Renal cortex interstitium (tissue), 11 donors: ENCODE data around the gene ZDBF2. TPM values are rescaled to one million over a fixed set of nuclear protein-coding genes. Genes with fewer than 3 reads are reported as not detected.
"Not testable (repeated sequence)": the region's sequence is repeated elsewhere in the genome, so short reads cannot be mapped to it uniquely, and the experiment has no call there.

Experiments
- DNase-seq, 11 donors: peaks; one replicate each; pipeline ENCODE4 v3.0.0-alpha.2; 2013; ENCODE audit warnings: low read depth in 9 of 11, low spot score in 4 of 11; ENCODE audit errors: extremely low read depth in 1 of 11
- polyA plus RNA-seq, 3 donors: library from polyadenylated mRNA; unstranded; fragments of 120-200 nt; gene quantifications; one replicate each; pipeline ENCODE4 v1.2.1, GENCODE V29; 2013; ENCODE audit not compliant: insufficient read length in 3 of 3

The ZDBF2 gene
- polyA plus RNA-seq, 3 donors: 8.7 to 17.3 (median 11.7) TPM

- DNase-seq: no peak
These were observed 17.7 kb upstream of the ZDBF2 start for GRCh38 chr2:206256706-206257205.

DNA sequence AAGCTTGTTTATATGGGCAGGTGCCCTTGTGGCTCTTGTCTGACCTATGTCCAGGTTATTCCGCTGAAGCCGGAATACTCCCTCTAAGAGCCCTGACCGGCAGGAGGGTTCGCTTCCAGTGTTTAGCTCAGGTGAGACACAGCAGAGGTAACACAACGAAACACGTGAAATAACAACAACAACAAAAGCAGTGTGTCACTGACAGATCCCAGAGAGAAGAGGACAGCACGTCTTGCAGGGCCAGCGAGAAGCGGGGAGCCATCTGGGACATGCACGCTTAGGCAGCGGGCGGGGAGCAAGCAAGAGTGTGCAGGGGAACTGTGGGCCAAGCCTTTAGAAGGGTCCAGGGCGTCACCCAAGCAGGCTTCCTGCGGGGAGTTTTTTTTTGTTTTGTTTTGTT, 17.1 kb upstream of the ZDBF2 start:
- DNase-seq: no peak

DNA sequence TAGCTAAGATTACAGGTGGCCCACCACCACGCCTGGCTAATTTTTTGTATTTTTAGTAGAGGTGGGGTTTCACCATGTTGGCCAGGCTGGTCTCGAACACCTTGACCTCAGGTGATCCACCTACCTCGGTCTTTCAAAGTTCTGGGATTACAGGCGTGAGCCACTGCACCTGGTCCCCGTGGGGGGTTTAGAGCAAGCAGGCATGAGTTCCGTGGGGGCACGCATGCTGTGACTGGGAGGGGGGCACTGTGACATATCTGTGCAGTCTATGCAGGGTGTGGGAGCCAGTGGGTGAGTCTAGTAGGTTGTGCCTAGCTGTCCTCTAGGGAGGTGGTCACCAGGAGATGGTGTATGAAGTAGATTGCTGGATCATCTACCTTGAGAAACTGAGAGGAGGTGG, 16.6 kb upstream of the ZDBF2 start:
- DNase-seq: no peak

GRCh38 chr2:206258615-206259014, 15.8 kb upstream of the ZDBF2 start:
- not testable (repeated sequence) for DNase-seq

DNA sequence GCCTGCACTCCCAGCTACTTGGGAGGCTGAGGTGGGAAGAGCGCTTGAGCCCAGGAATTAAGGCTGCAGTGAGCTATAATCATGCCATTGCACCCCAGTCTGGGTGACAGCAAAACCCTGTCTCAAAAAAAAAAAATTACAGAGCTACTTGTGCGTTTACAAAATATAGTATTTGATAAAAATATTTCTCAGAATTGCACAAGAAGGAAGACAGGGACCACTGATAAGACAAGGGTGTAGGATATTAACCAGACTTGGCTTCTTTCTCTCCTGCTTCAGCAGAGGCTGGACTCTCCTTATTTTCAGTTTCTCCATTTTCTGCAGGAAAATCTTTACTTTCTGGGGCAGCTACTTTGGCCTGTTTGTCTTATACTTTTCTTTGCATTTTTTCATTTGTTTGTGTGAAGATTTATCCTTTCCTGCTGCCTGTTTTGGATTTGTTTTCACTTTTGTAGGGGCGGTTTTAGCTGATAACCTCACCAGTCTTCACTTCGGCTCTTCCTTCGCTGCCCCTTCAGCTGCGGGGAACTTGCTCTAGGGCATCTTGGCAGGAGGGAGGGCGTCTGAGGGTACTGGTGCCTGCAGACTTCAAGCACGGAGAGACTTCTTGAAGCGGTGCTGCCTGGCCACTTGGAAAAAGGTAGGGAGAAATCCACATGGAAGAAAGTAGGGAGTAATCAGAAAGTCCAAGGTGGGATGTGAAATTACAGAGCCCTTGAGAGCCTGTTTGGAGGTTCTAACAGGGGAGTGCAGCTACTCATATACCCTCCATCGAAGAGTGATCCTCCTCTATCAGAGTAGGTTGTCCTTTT, 14.9 kb upstream of the ZDBF2 start:
- no peak for DNase-seq

DNA sequence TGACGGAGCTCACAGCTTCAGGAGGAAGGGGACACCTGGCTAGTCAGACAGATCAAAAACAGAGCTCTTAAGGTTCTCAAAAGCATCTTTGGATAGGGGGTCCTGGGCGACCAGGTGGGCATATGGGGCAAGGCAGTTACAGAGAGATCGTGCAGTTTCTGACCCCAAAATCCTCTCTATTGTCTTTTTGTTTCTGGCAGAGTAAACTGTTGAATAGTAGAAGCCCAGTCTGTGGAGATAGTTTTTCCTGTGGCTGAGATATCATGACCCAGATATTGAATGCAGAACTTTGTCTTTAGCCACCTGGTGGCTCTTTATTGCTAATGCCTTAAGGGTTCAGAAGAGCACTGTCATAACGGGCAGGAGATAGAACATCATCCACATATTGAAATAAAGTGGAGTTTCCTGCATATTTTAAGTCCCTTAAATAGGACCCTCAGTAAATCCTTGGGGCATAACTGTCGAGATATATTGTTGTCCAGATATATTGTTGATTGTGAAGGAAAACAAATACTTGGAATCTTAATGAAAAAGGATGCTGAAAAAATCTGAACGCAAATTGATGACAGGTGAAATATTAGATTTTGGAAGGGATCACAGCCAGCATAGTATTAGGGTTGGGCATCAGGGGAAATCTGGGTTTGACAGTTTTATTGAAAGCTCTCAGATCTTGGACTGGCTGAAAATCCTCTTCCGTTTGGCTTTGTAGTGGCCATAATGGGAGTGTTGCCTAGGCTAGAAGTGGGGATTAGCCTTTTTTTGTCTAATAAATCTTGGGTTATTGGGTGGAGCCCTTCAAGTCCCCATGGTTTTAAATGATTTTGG, 14.1 kb upstream of the ZDBF2 start:
- no peak for DNase-seq

DNA sequence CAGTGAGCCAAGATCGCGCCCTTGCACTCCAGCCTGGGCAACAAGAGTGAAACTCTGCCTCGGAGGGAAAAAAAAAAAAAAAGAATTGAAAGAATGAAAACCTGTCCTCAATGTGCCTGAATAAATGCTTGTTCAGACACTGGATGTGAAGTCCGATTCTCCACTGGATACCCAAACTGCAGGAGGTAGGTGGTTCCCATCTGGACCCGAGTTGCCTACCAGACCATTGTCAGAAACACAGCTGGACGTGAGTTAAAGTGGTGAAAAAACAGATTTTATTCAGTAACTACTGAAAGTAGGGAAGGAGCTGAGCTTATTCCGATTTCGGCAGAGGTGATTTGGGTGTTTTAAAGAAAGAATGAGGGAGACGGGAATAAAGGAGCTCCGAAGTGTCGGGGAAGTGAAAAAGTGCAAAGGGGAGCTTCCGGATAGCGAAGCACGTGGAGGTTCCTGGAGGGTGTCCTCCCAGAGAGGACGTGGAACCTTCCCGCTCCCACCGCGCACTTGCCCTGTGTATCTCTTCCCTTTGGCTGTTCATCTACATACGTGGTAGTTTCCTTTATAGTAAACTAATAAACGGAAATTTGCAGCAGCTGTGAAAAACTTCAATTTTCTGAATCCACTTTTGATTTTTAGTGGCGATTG, 10.4 kb upstream of the ZDBF2 start:
- no peak for DNase-seq

DNA sequence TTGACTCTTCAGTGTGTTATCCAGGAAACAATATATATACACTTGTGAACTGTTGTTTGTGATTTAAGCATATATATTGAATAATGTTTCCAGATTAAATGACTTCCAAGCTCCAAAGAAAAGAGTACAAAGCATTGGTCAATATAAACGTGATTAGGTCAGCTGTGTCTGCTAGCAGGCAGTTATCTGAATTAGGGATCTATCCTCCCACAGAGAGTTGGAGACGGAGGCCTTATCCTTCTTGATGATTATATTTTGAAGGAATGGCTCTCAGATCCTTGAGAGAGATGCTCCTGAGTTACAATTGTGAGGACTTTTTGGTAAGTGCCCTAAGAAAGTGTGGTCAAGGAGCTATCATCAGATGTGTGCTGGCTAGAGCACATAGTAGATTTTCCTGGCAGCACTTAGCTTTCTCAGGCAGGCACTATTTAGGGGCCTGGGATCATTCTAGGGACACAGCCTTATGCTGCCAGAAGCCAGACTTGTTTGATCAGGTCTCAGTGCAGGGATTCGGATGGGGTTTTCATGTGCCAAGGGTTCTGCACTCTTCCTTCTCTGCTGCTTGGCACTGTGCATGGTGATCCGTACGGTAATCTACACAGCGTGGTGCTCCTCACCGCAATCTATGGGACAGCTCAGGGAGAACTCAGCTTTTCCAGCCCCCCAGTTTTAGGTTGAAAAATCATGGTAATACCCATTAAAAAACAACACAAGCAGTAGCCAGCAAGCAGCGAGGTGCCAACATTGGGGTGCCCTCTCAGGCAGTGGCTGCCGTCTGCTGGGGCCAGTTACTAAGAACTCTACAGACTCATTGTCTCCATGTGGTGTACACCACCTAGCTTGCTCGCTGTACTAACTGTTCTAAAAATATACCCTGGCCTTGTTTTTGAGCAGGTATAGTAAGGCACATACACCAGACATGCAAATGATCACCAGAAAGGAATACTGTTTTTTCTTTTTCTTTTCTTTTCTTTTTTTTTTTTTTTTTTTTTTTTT, 8.0 kb upstream of the ZDBF2 start:
- DNase-seq: no peak

GRCh38 chr2:206267567-206267966, 6.9 kb upstream of the ZDBF2 start:
- DNase-seq: no peak

DNA sequence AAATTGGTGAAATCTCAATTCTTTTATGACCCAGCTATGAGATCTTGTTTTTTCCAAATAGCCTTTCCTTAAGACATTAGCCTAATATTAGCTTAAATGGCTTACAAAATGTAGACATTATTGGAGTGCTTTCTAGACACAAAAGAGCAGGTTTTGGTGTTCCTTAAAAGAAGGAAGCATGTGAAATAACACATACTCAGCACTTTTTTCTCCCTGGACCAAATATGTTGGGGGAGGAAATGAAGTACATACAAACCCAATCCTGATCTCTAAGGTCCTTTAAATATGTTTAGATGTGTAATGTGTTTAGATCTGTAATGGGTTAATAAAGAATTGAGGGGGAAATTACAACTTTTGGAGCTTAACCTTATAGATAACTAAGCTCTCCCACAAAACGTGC, 3.4 kb upstream of the ZDBF2 start:
- DNase-seq: no peak

DNA sequence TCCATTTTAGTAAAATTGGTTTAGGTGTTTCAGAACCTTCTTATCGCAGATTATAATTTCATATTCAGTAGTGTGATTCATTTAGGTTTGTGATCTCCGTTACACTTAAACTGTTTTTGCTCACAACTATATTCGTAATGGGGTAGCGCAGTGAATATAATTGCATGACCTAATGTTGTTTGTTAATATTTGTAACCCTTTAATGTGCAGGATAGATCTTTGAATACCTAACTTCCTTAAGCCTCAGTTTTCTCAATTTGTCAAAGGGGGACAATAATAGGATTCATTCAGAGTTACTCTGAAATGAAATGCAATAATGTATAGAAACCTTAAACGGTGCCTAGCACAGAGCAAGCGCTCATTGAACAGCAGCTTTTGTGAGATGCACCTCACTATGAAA, 558 bp upstream of the ZDBF2 start:
- no peak for DNase-seq

DNA sequence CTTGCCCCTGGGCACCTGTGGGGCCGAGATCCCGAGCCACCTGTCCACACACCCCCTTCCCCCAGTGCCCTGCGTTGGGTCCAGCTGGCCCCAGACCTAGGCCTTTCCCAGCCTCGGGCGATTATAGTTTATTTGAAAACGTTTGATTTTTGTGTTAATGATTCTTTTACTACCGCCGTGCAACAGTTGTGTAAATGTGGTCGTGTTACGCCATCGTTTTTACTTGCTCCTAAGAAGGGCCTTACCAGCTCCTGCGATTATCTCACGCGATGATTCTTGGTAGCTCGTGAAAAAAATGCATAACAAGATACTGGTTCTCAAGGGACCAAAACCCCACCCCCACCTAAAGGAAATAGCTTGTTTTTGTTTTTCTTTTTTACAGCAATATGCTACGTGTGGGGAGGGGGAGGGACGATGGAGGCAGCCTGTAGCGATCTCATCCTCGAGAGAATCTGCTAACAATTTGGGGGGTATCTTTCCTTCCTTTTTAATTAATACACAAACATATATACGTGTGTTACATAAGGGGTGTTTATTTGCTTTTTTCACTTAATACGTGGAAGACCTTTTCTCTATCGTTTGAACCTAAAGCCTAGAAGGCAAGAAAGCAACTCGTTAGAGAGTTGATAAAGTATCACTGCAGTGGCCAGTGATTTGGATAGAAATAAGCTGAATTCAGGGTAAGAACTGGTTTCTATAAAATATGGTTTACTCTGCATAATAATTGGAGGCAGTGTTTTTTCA, 1.0 kb downstream of the ZDBF2 start:
- DNase-seq: peak in 4 of 11 donors; percentile 27 to 45 (median 30)

DNA sequence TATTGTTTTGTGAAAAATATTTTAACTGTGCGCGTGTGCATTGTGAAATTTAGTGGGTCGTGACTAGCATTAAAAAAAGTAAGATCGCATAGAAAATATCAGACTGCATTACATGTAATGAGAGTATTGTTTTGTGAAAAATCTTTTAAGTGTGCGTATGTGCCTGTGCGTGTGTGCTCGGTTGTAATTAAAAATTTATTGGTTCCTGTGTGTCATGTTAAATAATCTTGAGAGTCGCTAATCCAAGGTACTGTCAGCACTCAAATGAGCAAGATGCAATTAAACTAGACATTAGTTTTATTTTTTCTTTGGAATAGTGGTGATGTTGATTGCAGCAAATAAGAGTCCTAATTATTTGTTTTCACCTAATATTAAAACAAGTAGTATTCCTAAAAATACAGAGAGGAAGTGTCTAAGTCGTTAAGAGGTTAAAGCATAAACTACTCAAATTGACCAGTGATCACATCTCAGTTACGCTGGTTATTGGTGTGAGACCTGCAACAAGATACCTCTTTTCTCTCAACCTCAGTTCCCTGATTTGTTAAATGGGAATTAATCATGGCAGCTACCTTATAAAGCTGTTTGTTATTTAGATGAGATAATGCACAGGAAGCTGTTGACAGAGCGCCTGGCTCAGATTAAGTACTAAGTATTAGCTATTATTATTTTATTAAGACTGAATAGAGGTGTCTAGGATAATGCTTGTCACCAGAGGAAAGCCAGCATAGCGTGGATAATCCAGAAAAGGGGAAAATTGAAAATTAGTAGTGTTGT, 1.9 kb downstream of the ZDBF2 start:
- no peak for DNase-seq

DNA sequence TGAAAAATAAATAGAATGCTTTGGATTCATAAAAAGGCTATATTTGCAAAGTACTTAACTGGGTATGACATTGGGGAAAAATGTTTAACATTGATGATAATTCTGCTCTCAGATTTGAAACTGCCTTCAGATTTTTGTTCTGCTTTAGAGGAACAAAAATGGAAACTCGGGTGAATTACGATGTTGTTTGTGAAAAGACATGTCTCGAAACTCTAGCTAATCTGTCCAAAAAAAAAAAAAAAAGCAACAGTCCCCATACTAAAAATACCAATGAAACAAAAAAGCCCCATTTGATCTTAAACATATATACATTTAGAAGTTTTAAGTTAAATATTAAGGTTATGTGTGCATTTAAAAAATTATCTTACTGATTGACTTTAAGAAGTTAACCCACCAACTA, 3.0 kb downstream of the ZDBF2 start:
- no peak for DNase-seq

DNA sequence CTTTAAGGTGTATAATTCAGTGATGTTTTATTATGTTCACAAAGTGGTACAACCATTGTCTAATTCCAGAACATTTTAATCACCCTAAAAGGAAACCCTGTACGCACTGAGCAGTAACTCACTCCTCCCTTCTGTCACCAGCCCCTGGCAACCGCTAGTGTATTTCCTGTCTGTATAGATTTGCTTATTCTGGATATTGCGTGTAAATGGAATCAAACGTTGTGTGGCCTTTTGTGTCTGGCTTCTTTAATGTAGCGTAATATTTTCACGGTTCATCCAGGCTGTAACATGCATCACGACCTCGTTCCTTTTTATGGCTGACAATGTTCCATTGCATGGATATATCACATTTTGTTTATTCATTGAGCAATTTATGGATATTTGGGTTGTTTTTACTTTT, 8.3 kb downstream of the ZDBF2 start:
- no peak for DNase-seq

GRCh38 chr2:206287197-206287596, 12.7 kb downstream of the ZDBF2 start:
- DNase-seq: no peak

- no peak for DNase-seq
These were observed 14.9 kb downstream of the ZDBF2 start for GRCh38 chr2:206289391-206289790.
